H1 (cell line): ENCODE measurements around the gene AKR1B15. TPM values are rescaled to one million over a fixed set of nuclear protein-coding genes. Genes with fewer than 3 reads are reported as not detected.
A peak's percentile ranks its signal among the peaks of the same experiment; 100 is the strongest.

ENCODE experiments used
- CTCF ChIA-PET: fragments of 300-600 bp; sonication (Branson Sonifier 250); formaldehyde crosslinking; loops from one replicate; lab custom pipeline; 2021; ENCODE audit not compliant: partially characterized antibody; lab: Charles Lee
- POLR2A ChIA-PET: fragments of 300-600 bp; sonication (Branson Sonifier 250); formaldehyde crosslinking; loops from one replicate; lab custom pipeline; 2021; ENCODE audit warnings: inconsistent platforms; ENCODE audit not compliant: partially characterized antibody; lab: Charles Lee
- DNase-seq, 2 experiments: peaks; one replicate each; pipeline versions ENCODE4 v3.0.0 to v3.0.0-alpha.2; 2010 to 2022; ENCODE audit warnings: low spot score in 2 of 2, low read depth in 1 of 2, mixed read lengths in 1 of 2
- FAIRE-seq: peaks from 2 replicates; lab custom pipeline; 2011; peaks lifted over from hg19 to GRCh38; lab: Jason Lieb, UNC
- H2AFZ ChIP-seq: 2 replicates; pipeline ENCODE4 v1.8.1; 2012; ENCODE audit warnings: low read length, inconsistent platforms
- H2AK5ac ChIP-seq: 2 replicates; pipeline ENCODE4 v1.6.1; 2013; ENCODE audit warnings: low read depth, low read length
- H2BK120ac ChIP-seq: replicated peaks from 2 replicates; pipeline ENCODE3; 2013; ENCODE audit warnings: low read depth, low read length, inconsistent platforms
- H2BK12ac ChIP-seq: 2 replicates; pipeline ENCODE4 v1.6.1; 2013; ENCODE audit warnings: low read depth, low read length
- H2BK15ac ChIP-seq: 2 replicates; pipeline ENCODE4 v1.6.1; 2013; ENCODE audit warnings: low read length
- H2BK20ac ChIP-seq: 2 replicates; pipeline ENCODE4 v1.6.1; 2013; ENCODE audit warnings: low read length
- H2BK5ac ChIP-seq: 2 replicates; pipeline ENCODE4 v1.6.1; 2013; ENCODE audit warnings: low read depth, low read length
- H3K14ac ChIP-seq: 2 replicates; pipeline ENCODE4 v1.6.1; 2013; ENCODE audit warnings: inconsistent platforms; ENCODE audit not compliant: insufficient read length
- H3K18ac ChIP-seq: 2 replicates; pipeline ENCODE4 v1.6.1; 2013; ENCODE audit warnings: low read length; ENCODE audit errors: extremely low read depth
- H3K23ac ChIP-seq: 2 replicates; pipeline ENCODE4 v1.6.1; 2013; ENCODE audit warnings: inconsistent platforms; ENCODE audit not compliant: insufficient read length
- H3K23me2 ChIP-seq: 2 replicates; pipeline ENCODE4 v1.6.1; 2013; ENCODE audit warnings: low read depth, low read length
- H3K27ac ChIP-seq: 2 replicates; pipeline ENCODE4 v1.6.1; 2011; ENCODE audit warnings: low read depth, low read length, inconsistent platforms
- H3K27me3 ChIP-seq, 4 experiments: replicated peaks in 1 of 4; 1 replicate in 1 of 4; 2 replicates in 3 of 4; pipeline versions ENCODE4 v1.6.1 to v1.8.1; 2011 to 2013; ENCODE audit warnings: low read length in 3 of 4, mild to moderate bottlenecking in 3 of 4, inconsistent platforms in 2 of 4, mixed read lengths in 2 of 4, moderate library complexity in 1 of 4; ENCODE audit not compliant: control insufficient read depth in 3 of 4, insufficient read depth in 3 of 4; ENCODE audit errors: extremely low read depth in 1 of 4
- H3K36me3 ChIP-seq, 4 experiments: 2 replicates each; pipeline versions ENCODE4 v1.6.1 to v1.8.1; 2011 to 2013; ENCODE audit warnings: mild to moderate bottlenecking in 4 of 4, low read length in 3 of 4, moderate library complexity in 2 of 4, control low read depth in 1 of 4, inconsistent platforms in 1 of 4; ENCODE audit not compliant: insufficient read depth in 4 of 4, control insufficient read depth in 2 of 4
- H3K4ac ChIP-seq: replicated peaks from 2 replicates; pipeline ENCODE3; 2013; ENCODE audit warnings: low read length, low read depth, mixed read lengths, inconsistent platforms; ENCODE audit not compliant: insufficient read length
- H3K4me1 ChIP-seq, 4 experiments: replicated peaks in 1 of 4; 1 replicate in 1 of 4; 2 replicates in 3 of 4; pipeline versions ENCODE4 v1.6.1 to v1.8.1; 2011 to 2013; ENCODE audit warnings: low read length in 3 of 4, inconsistent platforms in 2 of 4, mixed read lengths in 1 of 4; ENCODE audit not compliant: insufficient read depth in 4 of 4, control insufficient read depth in 3 of 4
- H3K4me2 ChIP-seq, 2 experiments: 2 replicates each; pipeline versions ENCODE4 v1.6.1 to v1.8.1; 2011 to 2013; ENCODE audit warnings: low read depth in 2 of 2, low read length in 2 of 2, control low read depth in 1 of 2, inconsistent platforms in 1 of 2, mild to moderate bottlenecking in 1 of 2; ENCODE audit not compliant: insufficient read depth in 1 of 2
- H3K4me3 ChIP-seq, 4 experiments: fragments of 200-600, 300-600 bp in 1 of 4; sonication (generic), shearing (Covaris generic), sonication (Bioruptor Twin) in 1 of 4; 2 replicates each; pipeline versions ENCODE4 v1.5.1 to v1.8.1; 2011 to 2016; ENCODE audit warnings: low read length in 4 of 4, low read depth in 3 of 4, control low read depth in 2 of 4, inconsistent platforms in 2 of 4, mild to moderate bottlenecking in 2 of 4, mixed read lengths in 1 of 4, moderate library complexity in 1 of 4; ENCODE audit not compliant: insufficient read depth in 2 of 4; ENCODE audit errors: extremely low read depth in 1 of 4
- H3K56ac ChIP-seq: replicated peaks from 2 replicates; pipeline ENCODE3; 2013; ENCODE audit warnings: low read depth, mild to moderate bottlenecking, mixed read lengths, low read length, inconsistent platforms; ENCODE audit not compliant: insufficient read length
- H3K79me1 ChIP-seq: 2 replicates; pipeline ENCODE4 v1.6.1; 2013; ENCODE audit warnings: low read depth, low read length, control low read depth
- H3K79me2 ChIP-seq, 2 experiments: 2 replicates each; pipeline versions ENCODE4 v1.6.1 to v1.8.1; 2012 to 2013; ENCODE audit warnings: low read length in 2 of 2, mild to moderate bottlenecking in 2 of 2, inconsistent platforms in 1 of 2; ENCODE audit not compliant: insufficient read depth in 2 of 2, control insufficient read depth in 1 of 2
- H3K9ac ChIP-seq, 4 experiments: replicated peaks in 1 of 4; 1 replicate in 1 of 4; 2 replicates in 3 of 4; pipeline versions ENCODE4 v1.6.1 to v1.8.1; 2011 to 2013; ENCODE audit warnings: low read depth in 3 of 4, low read length in 3 of 4, control low read depth in 2 of 4, mild to moderate bottlenecking in 2 of 4, moderate library complexity in 2 of 4, inconsistent platforms in 1 of 4; ENCODE audit errors: extremely low read depth in 1 of 4
- H3K9me3 ChIP-seq, 2 experiments: 2 replicates each; pipeline versions ENCODE4 v1.6.1 to v1.8.1; 2012 to 2013; ENCODE audit warnings: mild to moderate bottlenecking in 2 of 2, moderate library complexity in 2 of 2, control low read depth in 1 of 2, inconsistent platforms in 1 of 2, low read depth in 1 of 2, low read length in 1 of 2, mixed read lengths in 1 of 2; ENCODE audit not compliant: insufficient read depth in 2 of 2
- H4K20me1 ChIP-seq, 2 experiments: replicated peaks in 1 of 2; 2 replicates each; pipeline versions ENCODE3 to v1.8.1; 2011 to 2013; ENCODE audit warnings: inconsistent platforms in 2 of 2, low read length in 2 of 2, mild to moderate bottlenecking in 1 of 2; ENCODE audit not compliant: insufficient read depth in 2 of 2, control insufficient read depth in 1 of 2
- H4K5ac ChIP-seq: 2 replicates; pipeline ENCODE4 v1.6.1; 2013; ENCODE audit warnings: low read length, low read depth, mixed read lengths, inconsistent platforms; ENCODE audit not compliant: insufficient read length
- H4K8ac ChIP-seq: 2 replicates; pipeline ENCODE4 v1.8.0; 2013; ENCODE audit warnings: mild to moderate bottlenecking, moderate library complexity, low read length, inconsistent platforms; ENCODE audit not compliant: insufficient read depth; ENCODE audit errors: extremely low read depth
- H4K91ac ChIP-seq: replicated peaks from 2 replicates; pipeline ENCODE3; 2013; ENCODE audit warnings: low read length, mixed read lengths, inconsistent platforms; ENCODE audit not compliant: insufficient read length
- BACH1 ChIP-seq: IDR thresholded peaks from 2 replicates; pipeline ENCODE4 v1.6.1; 2012; ENCODE audit warnings: low read length, improper control_type of control experiment
- CEBPB ChIP-seq: IDR thresholded peaks from 2 replicates; pipeline ENCODE4 v1.6.1; 2012; ENCODE audit warnings: low read depth, low read length
- GABPA ChIP-seq: IDR thresholded peaks from 2 replicates; pipeline ENCODE4 v1.6.1; 2011; ENCODE audit warnings: mild to moderate bottlenecking, low read length, moderate library complexity, borderline replicate concordance; ENCODE audit not compliant: insufficient read depth
- KDM5A ChIP-seq: fragments of 200-600 bp; IDR thresholded peaks from 2 replicates; pipeline ENCODE4 v1.7.1; 2012; ENCODE audit warnings: mild to moderate bottlenecking, low read length, inconsistent platforms, mixed read lengths
- POLR2A ChIP-seq, 2 experiments: IDR thresholded peaks; 1 replicate in 1 of 2; 2 replicates in 1 of 2; pipeline ENCODE4 v1.6.1; 2011; ENCODE audit warnings: low read depth in 2 of 2, low read length in 2 of 2, mild to moderate bottlenecking in 2 of 2; ENCODE audit errors: control extremely low read depth in 1 of 2
- RAD21 ChIP-seq, 2 experiments: IDR thresholded peaks in 1 of 2; conservative IDR thresholded peaks in 1 of 2; 2 replicates each; pipeline ENCODE4 v1.6.1; 2011; ENCODE audit warnings: low read depth in 2 of 2, low read length in 2 of 2, improper control_type of control experiment in 1 of 2, inconsistent platforms in 1 of 2, mild to moderate bottlenecking in 1 of 2, moderate library complexity in 1 of 2
- RNF2 ChIP-seq: fragments of 200-900, 300-1000 bp; sonication (generic); IDR thresholded peaks from 2 replicates; pipeline ENCODE4 v1.7.1; 2016; ENCODE audit warnings: borderline replicate concordance, low read depth, mild to moderate bottlenecking, antibody characterized with exemption, low read length; ENCODE audit not compliant: poor library complexity, severe bottlenecking; ENCODE audit errors: missing control alignments
- SAP30 ChIP-seq: fragments of 300-600 bp; sonication (generic); IDR thresholded peaks from 2 replicates; pipeline ENCODE4 v1.7.1; 2012; ENCODE audit warnings: low read length, moderate library complexity, mild to moderate bottlenecking, inconsistent platforms; ENCODE audit not compliant: insufficient read depth, insufficient replicate concordance
- WGBS, 2 experiments: shearing (Covaris generic) in 1 of 2; methylation state at CpG; one replicate each; pipeline versions ENCODE4 v1.1.6 to v1.1.7; 2013 to 2015; ENCODE audit warnings: low lambda C conversion rate in 2 of 2, mixed read lengths in 2 of 2, inconsistent platforms in 1 of 2, low coverage in 1 of 2, missing lambda C conversion rate in 1 of 2; ENCODE audit not compliant: insufficient replicate concordance in 2 of 2, insufficient coverage in 1 of 2, insufficient read length in 1 of 2; ENCODE audit errors: extremely low coverage in 1 of 2, missing lambda C conversion rate in 1 of 2; 5-methylcytosine and 5-hydroxymethylcytosine counted together
- long read RNA-seq, 2 experiments: library from RNA in 1 of 2; library from capped mRNA in 1 of 2; stranded (forward); transcript quantifications; one replicate each; pipeline ENCODE4 v2.0.0, GENCODE V29; 2021; ENCODE audit warnings: inconsistent platforms in 1 of 2
- polyA minus RNA-seq, 3 experiments: library from RNA; depleted of rRNA, polyadenylated mRNA; stranded (reverse); fragments of >200 nt; gene quantifications; 1 replicate in 2 of 3; 2 replicates in 1 of 3; pipeline ENCODE4 v1.2.3, GENCODE V29; 2011
- polyA plus RNA-seq, 7 experiments: library from polyadenylated mRNA; depleted of rRNA in 3 of 7; stranded (reverse) in 5 of 7; unstranded in 2 of 7; fragments of >200 nt in 5 of 7; fragments of 200-250 nt in 2 of 7; gene quantifications; 1 replicate in 5 of 7; 2 replicates in 1 of 7; 4 replicates in 1 of 7; pipeline versions ENCODE4 v1.2.1 to v1.2.3, GENCODE V29; 2011 to 2013; ENCODE audit warnings: missing spikeins in 2 of 7, mixed read lengths in 2 of 7
- total RNA-seq: library from RNA; stranded (reverse); fragmentation: NEBNext Ultra II Directional; extraction: Animal tissue kit (Norgen Biotek cat#: 25700); gene quantifications from 2 replicates; pipeline ENCODE4 v1.2.1, GENCODE V29; 2021
- TF ChIP-seq, protein P1 (sequence below): IDR thresholded peaks from 2 replicates; pipeline ENCODE4 v1.6.1; 2011; ENCODE audit warnings: low read length, improper control_type of control experiment

AKR1B15 gene
- total RNA-seq (0.25 and 0.47 TPM in 2 replicates), polyA plus RNA-seq (2011; rRNA removed) (0.15 TPM in 1 of 2 replicates, not detected in the other), polyA minus RNA-seq (2011; rRNA and poly(A)+ RNA removed) (0.10 TPM in 1 of 2 replicates, not detected in the other)
- polyA plus RNA-seq (2011; cell fraction: cytosol; rRNA removed) = 0.09 TPM
- polyA plus RNA-seq (2011; cell fraction: nucleus; rRNA removed) = 0.10 TPM
- polyA plus RNA-seq (2012, experiment 1 of 2) = 0.08 TPM in 1 of 4 replicates, not detected in the others
- not detected for polyA plus RNA-seq (2012, experiment 2 of 2)
- polyA plus RNA-seq (2013, experiment 1 of 2) = 0.12 TPM
- polyA plus RNA-seq (2013, experiment 2 of 2) = 0.13 TPM
- polyA minus RNA-seq (2011; cell fraction: cytosol; rRNA and poly(A)+ RNA removed) = not detected
- not detected for polyA minus RNA-seq (2011; cell fraction: nucleus; rRNA and poly(A)+ RNA removed)
- long read RNA-seq, experiment 1 = 0 reads
- long read RNA-seq, experiment 2, partial matches to known transcripts = 0 of 1 reads
- long read RNA-seq, experiment 2, other reads (novel, unspliced or antisense) = 1 of 1 reads

DNA sequence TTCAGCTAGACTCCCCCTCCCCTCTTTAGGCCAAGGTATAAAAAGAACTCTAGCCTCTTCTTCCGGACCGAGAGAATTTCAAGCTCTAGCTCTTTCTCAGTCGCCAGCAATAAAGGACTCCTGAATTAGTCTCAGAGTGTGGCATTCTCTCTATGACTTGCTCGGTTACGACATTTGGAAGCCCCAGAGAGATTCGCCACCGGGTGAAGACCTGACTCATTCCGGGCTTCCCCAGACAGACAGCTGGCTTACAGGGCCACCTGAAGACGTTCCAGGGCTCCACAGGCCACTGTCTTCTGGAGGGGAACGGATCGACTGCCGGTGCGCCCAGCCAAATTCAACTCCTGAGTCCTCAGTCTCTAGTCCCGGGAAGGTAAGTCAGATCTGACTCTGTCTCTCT lies at the start of gene AKR1B15:
Gene AKR1B15, plus strand, starts transcription at position 234 of the 400 bp plus-strand sequence. CDS start 15,510 bp downstream, outside the sequence.
- no peaks in the 10 kb centered on the region for H3K79me1 ChIP-seq
- DNase-seq = no peak
- no peak within 1 kb of the TSS for H4K91ac ChIP-seq
- H3K4me1 ChIP-seq = peaks cover 8 to 14% (median 9%) of the 10 kb centered on the region in 4 experiments
- H3K4me2 ChIP-seq = peak within 1 kb of the TSS; percentile 53 to 65
- H3K56ac ChIP-seq = no peak within 1 kb of the TSS
- no peak within 1 kb of the TSS for H2BK5ac ChIP-seq
- no peaks in the 10 kb centered on the region for H3K9me3 ChIP-seq
- no peak within 1 kb of the TSS for H4K5ac ChIP-seq
- H3K4ac ChIP-seq = no peak within 1 kb of the TSS
- H3K4me3 ChIP-seq = peak within 1 kb of the TSS in 2 of 4 experiments; percentile 22 to 58; a peak in 6 of 8 replicates
- H2BK15ac ChIP-seq = no peak within 1 kb of the TSS
- WGBS, 2 experiments = 78% methylated on average over 14 of the region's 14 CpGs; no CpG with 5 or more reads in 1 of the 2 experiments
- ChIA-PET POLR2A (interaction anchor here (0.7 kb wide), 1 partner anchor 14 kb away, joined by 3 read pairs; no protein-coding TSS in a partner anchor), CTCF (interaction anchor here (0.8 to 3.5 kb wide), 15 partner anchors 7 to 120 kb away, joined by 3 to 33 read pairs (median 12); partner anchors contain the start of genes AKR1B1 and AKR1B10)
- H3K14ac ChIP-seq = no peak within 1 kb of the TSS
- H3K27me3 ChIP-seq = no peaks in the 10 kb centered on the region; a peak in 1 of 7 replicates
- no peaks in the 10 kb centered on the region for H4K20me1 ChIP-seq
- H2AFZ ChIP-seq = 0 out of 2 replicates have a peak within 1 kb of the TSS, but pooled peaks have one; percentile 33
- H3K27ac ChIP-seq = no peak within 1 kb of the TSS
- no peak within 1 kb of the TSS for H2BK20ac ChIP-seq
- peaks cover 4% of the 10 kb centered on the region; the same call in 1 of the 2 replicates for H3K23me2 ChIP-seq
- no peaks in the 10 kb centered on the region for H3K79me2 ChIP-seq
- no peak for FAIRE-seq
- H2BK12ac ChIP-seq = peak within 1 kb of the TSS; percentile 23
- H3K18ac ChIP-seq = no peak within 1 kb of the TSS
- H3K23ac ChIP-seq = no peak within 1 kb of the TSS
- no peak within 1 kb of the TSS for H3K9ac ChIP-seq
- H4K8ac ChIP-seq = no peak within 1 kb of the TSS
- H2BK120ac ChIP-seq = no peak within 1 kb of the TSS
- H2AK5ac ChIP-seq = no peak within 1 kb of the TSS
- H3K36me3 ChIP-seq = no peaks in the 10 kb centered on the region
- TF ChIP-seq RAD21 (IDR thresholded peaks at IDR 0.05 in 1 of 2, conservative IDR thresholded peaks at IDR 0.05 in 1 of 2; ENCODE audit: low read depth in 2 of 2, low read length in 2 of 2) (no peak), CEBPB (no peak), KDM5A (no peak), POLR2A (IDR thresholded peaks at IDR 0.05; ENCODE audit: control extremely low read depth in 1 of 2, low read depth in 2 of 2, low read length in 2 of 2) (no peak), RNF2 (no peak), SAP30 (no peak), BACH1 (no peak), GABPA (no peak)
- TF ChIP-seq, protein P1, sequence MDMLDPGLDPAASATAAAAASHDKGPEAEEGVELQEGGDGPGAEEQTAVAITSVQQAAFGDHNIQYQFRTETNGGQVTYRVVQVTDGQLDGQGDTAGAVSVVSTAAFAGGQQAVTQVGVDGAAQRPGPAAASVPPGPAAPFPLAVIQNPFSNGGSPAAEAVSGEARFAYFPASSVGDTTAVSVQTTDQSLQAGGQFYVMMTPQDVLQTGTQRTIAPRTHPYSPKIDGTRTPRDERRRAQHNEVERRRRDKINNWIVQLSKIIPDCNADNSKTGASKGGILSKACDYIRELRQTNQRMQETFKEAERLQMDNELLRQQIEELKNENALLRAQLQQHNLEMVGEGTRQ = no peak
